Spleen (tissue), 7 donors: ENCODE results near the gene COL8A1.

ENCODE experiments used
- CTCF ChIP-seq, 11 experiments: fragments of 200-600 bp in 7 of 11; fragments of 450-650 bp in 4 of 11; sonication (generic) in 4 of 11; IDR thresholded peaks in 8 of 11; conservative IDR thresholded peaks in 3 of 11; 1 replicate in 7 of 11; 2 replicates in 4 of 11; pipeline versions ENCODE4 v1.4.0 to v1.8.0; 2016 to 2021; ENCODE audit warnings: antibody characterized with exemption in 11 of 11, inconsistent platforms in 4 of 11, mild to moderate bottlenecking in 1 of 11
- POLR2A ChIP-seq, 3 donors: fragments of 450-650 bp; IDR thresholded peaks; one replicate each; pipeline ENCODE4 v1.5.1; 2017; ENCODE audit warnings: antibody characterized with exemption in 3 of 3, mild to moderate bottlenecking in 1 of 3
- donor health status: DM: no; HTN: no; CAD: no; lungs with moderate emphysema.
- donor health status: DM: no; HTN: no; CAD: no.
- donor health status: DM: no; HTN: no; CAD: no.

GRCh38 chr3:99686469-99686868 lies 48.1 kb downstream of the COL8A1 start:
- TF ChIP-seq CTCF (IDR thresholded peaks at IDR 0.05 in 8 of 11, conservative IDR thresholded peaks at IDR 0.05 in 3 of 11) (no peak), POLR2A (IDR thresholded peaks at IDR 0.05) (no peak)
